Activated naive CD8-positive, alpha-beta T cell treated with anti-CD3 and anti-CD28 coated beads, Interleukin-2, amount 50 U/mL, for 24 hours (primary cell): ENCODE measurements around the gene NLRP14.

Experiments
- ATAC-seq: fragments of 150-1000 bp; cut with Tn5 transposase; one replicate; pipeline ENCODE4 v1.10.0; 2021
- DNase-seq: peaks from one replicate; pipeline ENCODE4 v3.0.0; 2021
- H3K27ac Mint-ChIP-seq: one replicate; pipeline ENCODE4 v1.8.0; 2021; ENCODE audit warnings: mild to moderate bottlenecking, mixed read lengths
- H3K27me3 Mint-ChIP-seq: one replicate; pipeline ENCODE4 v1.8.0; 2021; ENCODE audit warnings: mixed read lengths
- H3K36me3 Mint-ChIP-seq: one replicate; pipeline ENCODE4 v1.8.0; 2021; ENCODE audit warnings: low read depth, mixed read lengths
- H3K4me1 Mint-ChIP-seq: one replicate; pipeline ENCODE4 v1.8.0; 2021; ENCODE audit warnings: mixed read lengths
- H3K4me3 Mint-ChIP-seq: one replicate; pipeline ENCODE4 v1.8.0; 2021; ENCODE audit warnings: mild to moderate bottlenecking, moderate library complexity, mixed read lengths
- H3K9me3 Mint-ChIP-seq: one replicate; pipeline ENCODE4 v1.8.0; 2021; ENCODE audit warnings: mixed read lengths

The NLRP14 gene

GRCh38 chr11:7088921-7089320 is 68.6 kb downstream of the NLRP14 start, which contains the start of gene RBMXL2:
Gene RBMXL2 (plus strand): TSS chr11:7088998. CDS start chr11:7089121, 123 bp downstream.
- DNase-seq, result no peak
- no peak within 1 kb of the TSS for H3K27ac Mint-ChIP-seq
- H3K27me3 Mint-ChIP-seq, result peaks cover 13% of the 10 kb centered on the region
- H3K4me3 Mint-ChIP-seq, result no peak within 1 kb of the TSS
- no peak for ATAC-seq
- no peaks in the 10 kb centered on the region for H3K9me3 Mint-ChIP-seq
- H3K4me1 Mint-ChIP-seq, result no peaks in the 10 kb centered on the region
- no peaks in the 10 kb centered on the region for H3K36me3 Mint-ChIP-seq

- Mint-ChIP-seq H3K36me3 (no peaks in the 10 kb centered on the region), H3K27me3 (peaks cover 14% of the 10 kb centered on the region), H3K4me3 (no peak overlapping the region), H3K9me3 (no peaks in the 10 kb centered on the region), H3K4me1 (no peaks in the 10 kb centered on the region), H3K27ac (no peak overlapping the region)
- ATAC-seq, result no peak
- no peak for DNase-seq
Measured at GRCh38 chr11:7089328-7090251, 69.3 kb downstream of the NLRP14 start.

- Mint-ChIP-seq H3K27me3 (peaks cover 14% of the 10 kb centered on the region), H3K9me3 (no peaks in the 10 kb centered on the region), H3K4me1 (no peaks in the 10 kb centered on the region), H3K36me3 (no peaks in the 10 kb centered on the region), H3K4me3 (no peak overlapping the region), H3K27ac (no peak overlapping the region)
- ATAC-seq (no peak), DNase-seq (no peak)
Measured at GRCh38 chr11:7098235-7098832, 78.1 kb downstream of the NLRP14 start.

DNA sequence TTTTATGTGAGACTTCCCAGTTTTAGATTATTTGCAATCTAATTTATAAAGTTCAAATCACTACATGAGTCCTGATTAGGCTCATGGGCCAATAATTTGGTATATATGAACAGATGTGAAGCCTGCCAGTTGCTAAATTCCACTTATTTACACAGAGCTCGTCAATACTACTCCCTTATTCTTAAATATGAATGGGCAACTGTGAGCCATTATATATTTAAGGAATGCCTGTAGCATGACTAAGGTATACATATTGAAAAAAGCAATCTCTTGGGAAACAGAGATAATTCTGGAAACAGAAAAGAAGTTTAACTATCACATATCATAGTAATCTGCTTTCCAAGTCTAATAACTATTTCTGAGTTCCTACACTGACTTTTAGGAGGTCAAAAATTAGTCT is 95.5 kb downstream of the NLRP14 start:
- no peaks in the 10 kb centered on the region for H3K4me1 Mint-ChIP-seq
- H3K27ac Mint-ChIP-seq, result no peak overlapping the region
- DNase-seq, result no peak

GRCh38 chr11:7116370-7116769 is 96.1 kb downstream of the NLRP14 start:
- no peaks in the 10 kb centered on the region for H3K36me3 Mint-ChIP-seq
- no peak for ATAC-seq
- peaks cover 15% of the 10 kb centered on the region for H3K27me3 Mint-ChIP-seq

More for the DNA sequence above, 95.5 kb downstream of the NLRP14 start:
- no peak overlapping the region for H3K4me3 Mint-ChIP-seq
- H3K27me3 Mint-ChIP-seq, result peaks cover 17% of the 10 kb centered on the region
- H3K36me3 Mint-ChIP-seq, result no peaks in the 10 kb centered on the region
- no peak for ATAC-seq
- no peaks in the 10 kb centered on the region for H3K9me3 Mint-ChIP-seq

More at GRCh38 chr11:7116370-7116769, 96.1 kb downstream of the NLRP14 start:
- no peaks in the 10 kb centered on the region for H3K9me3 Mint-ChIP-seq
- no peaks in the 10 kb centered on the region for H3K4me1 Mint-ChIP-seq
- no peak overlapping the region for H3K4me3 Mint-ChIP-seq
- no peak overlapping the region for H3K27ac Mint-ChIP-seq
- no peak for DNase-seq
